Bronchial epithelial cell (primary cell): ENCODE measurements around the gene PAX4. TPM values are rescaled to one million over a fixed set of nuclear protein-coding genes. Genes with fewer than 3 reads are reported as not detected.

ENCODE experiments used
- DNase-seq: peaks from one replicate; pipeline ENCODE4 v3.0.0-alpha.2; 2010; ENCODE audit warnings: low read depth
- FAIRE-seq: peaks from 2 replicates; lab custom pipeline; 2011; peaks lifted over from hg19 to GRCh38; lab: Jason Lieb, UNC
- H3K27me3 ChIP-seq: 2 replicates; pipeline ENCODE4 v1.5.1; 2011; ENCODE audit warnings: low read length; ENCODE audit not compliant: control insufficient read depth, insufficient read depth
- H3K36me3 ChIP-seq: 2 replicates; pipeline ENCODE4 v1.5.1; 2011; ENCODE audit warnings: low read length; ENCODE audit not compliant: control insufficient read depth, insufficient read depth
- H3K4me3 ChIP-seq: 2 replicates; pipeline ENCODE4 v1.5.1; 2011; ENCODE audit warnings: mild to moderate bottlenecking, low read depth, low read length, control low read depth
- total RNA-seq: library from RNA; depleted of rRNA; stranded (reverse); fragments of >200 nt; gene quantifications from 2 replicates; pipeline ENCODE4 v1.2.1, GENCODE V29; 2014
- TF ChIP-seq, protein P1 (sequence below): IDR thresholded peaks from 2 replicates; pipeline ENCODE4 v1.5.1; 2011; ENCODE audit warnings: mild to moderate bottlenecking, moderate library complexity, low read length, control low read depth, inconsistent platforms; ENCODE audit not compliant: insufficient read depth, severe bottlenecking

PAX4 gene
- total RNA-seq, 1 donor from 2014 or later = not detected

DNA sequence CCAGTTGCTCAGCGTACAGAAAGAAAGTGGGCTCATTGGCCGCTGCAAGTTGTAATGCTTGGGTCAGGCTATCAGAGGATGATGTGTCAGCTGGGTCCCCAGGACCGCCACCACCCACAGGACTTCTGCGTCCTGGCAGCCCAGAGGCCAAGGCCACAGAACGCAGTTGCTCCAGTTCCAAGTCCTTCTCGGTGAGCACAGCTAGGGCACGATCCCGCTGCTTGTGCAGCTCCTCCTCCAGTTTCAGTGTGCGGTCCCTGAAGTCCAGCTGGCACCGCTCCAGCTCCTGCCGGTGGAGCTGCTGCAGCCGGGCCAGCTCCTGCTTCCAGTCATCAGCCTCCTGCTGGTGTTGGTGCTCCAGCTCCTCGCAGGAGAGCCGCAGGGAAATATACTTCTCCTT is 35.6 kb downstream of the PAX4 start:
- FAIRE-seq (no peak), DNase-seq (no peak)
- Histone ChIP-seq H3K4me3 (no peak overlapping the region), H3K36me3 (peaks cover 10% of the 10 kb centered on the region), H3K27me3 (no peaks in the 10 kb centered on the region)
- TF ChIP-seq, protein P1, sequence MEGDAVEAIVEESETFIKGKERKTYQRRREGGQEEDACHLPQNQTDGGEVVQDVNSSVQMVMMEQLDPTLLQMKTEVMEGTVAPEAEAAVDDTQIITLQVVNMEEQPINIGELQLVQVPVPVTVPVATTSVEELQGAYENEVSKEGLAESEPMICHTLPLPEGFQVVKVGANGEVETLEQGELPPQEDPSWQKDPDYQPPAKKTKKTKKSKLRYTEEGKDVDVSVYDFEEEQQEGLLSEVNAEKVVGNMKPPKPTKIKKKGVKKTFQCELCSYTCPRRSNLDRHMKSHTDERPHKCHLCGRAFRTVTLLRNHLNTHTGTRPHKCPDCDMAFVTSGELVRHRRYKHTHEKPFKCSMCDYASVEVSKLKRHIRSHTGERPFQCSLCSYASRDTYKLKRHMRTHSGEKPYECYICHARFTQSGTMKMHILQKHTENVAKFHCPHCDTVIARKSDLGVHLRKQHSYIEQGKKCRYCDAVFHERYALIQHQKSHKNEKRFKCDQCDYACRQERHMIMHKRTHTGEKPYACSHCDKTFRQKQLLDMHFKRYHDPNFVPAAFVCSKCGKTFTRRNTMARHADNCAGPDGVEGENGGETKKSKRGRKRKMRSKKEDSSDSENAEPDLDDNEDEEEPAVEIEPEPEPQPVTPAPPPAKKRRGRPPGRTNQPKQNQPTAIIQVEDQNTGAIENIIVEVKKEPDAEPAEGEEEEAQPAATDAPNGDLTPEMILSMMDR = no peak

DNA sequence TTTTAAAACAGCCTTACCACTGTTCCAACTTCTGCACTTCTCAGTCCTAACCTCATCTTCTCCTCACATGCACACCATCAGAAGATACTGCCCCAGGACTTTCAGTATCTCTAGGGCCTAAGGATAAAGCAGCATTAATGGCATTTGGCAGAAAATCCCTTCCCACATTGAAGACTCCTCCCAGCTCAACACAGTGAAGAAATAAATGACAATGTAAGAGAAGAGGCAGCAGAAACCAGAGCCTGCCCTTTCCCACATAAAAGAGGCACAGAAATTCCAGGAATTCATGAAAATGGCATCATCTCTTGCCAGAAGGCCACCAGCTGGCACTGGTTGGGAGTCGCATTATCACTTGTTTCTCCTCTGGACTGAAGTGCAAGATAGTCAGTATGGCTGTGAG is 36.2 kb downstream of the PAX4 start:
- FAIRE-seq (no peak), DNase-seq (no peak)
- no peak overlapping the region for H3K4me3 ChIP-seq
- peaks cover 10% of the 10 kb centered on the region for H3K36me3 ChIP-seq
- H3K27me3 ChIP-seq = no peaks in the 10 kb centered on the region
- TF ChIP-seq, protein P1 = no peak

DNA sequence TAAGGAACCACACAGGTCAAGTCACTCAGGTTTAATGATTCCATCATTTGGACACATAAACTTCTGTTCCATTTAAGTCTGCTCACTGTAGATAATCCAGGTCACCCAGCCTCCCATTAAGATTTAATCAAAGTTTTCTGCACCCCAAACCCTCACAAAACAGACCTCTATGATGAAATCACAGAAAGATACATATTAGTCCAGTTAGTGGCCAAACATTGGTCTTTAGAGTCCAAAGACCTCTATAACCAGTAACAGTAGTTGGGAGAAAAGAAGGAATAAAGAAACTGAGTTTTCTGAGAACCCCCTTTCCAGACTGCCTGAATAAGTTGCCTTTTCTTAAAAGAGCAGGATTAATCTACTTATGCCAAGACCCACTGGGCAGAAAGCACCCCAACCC is 37.3 kb downstream of the PAX4 start:
- H3K36me3 ChIP-seq = peaks cover 10% of the 10 kb centered on the region
- no peaks in the 10 kb centered on the region for H3K27me3 ChIP-seq
- FAIRE-seq (no peak), DNase-seq (no peak)
- TF ChIP-seq, protein P1 = no peak
- H3K4me3 ChIP-seq = no peak overlapping the region

DNA sequence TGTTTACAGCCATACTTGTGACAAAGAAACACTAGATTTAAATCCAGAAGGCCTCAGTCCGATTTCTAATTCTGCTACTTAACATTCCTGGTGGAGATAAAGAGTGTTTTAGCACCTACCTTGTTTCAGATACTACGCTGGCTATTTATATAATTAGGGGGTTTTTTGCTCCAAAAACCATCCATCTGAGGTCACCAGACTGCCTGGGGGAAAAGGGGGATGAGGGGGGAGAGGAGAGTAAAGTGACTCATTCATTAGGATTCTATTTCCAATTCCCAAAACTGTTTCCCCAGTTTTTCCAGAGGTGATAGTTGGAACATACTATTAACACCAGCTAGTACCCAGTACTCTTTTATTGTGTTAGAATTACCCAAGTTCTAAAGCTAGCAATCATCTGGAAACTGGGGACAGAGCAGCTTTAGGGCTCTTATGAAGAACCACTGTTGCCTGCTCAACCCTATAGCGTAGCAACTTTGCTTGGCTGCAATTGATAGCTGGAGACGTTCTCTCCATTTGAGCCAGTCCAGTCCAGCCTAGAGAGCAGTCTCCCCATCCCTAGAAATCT is 39.1 kb downstream of the PAX4 start:
- TF ChIP-seq, protein P1 = no peak
- no peak for FAIRE-seq

DNA sequence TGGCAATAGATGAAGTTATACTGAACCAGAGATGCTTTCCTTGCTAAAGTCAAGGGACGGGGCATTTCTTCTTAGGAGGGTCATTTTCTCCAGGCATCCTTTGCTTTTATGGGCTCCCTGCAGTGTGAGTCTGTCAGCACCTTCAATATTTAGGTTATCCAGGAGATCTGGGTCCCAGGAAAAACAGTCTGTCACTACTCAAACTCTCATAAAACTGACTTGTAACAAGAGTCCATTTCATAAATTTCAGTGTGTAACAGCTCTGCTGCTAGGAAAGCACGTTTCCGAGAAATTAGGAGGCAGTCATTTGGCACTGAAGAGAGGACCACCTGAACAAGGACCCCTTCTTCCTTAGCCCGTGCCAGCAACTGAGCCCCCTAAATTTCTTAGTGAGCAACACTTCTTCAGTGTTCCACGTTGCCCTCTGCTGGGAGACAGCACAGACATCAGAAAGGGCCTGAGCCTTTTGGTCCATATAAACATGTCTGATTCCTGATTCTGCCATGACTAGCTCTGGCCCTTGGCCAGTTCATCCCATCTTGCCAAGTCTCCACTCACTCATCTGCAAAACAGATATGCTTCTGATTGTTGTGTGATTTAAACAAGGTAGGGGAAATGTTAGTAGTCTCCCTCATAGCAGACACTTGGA is 39.8 kb downstream of the PAX4 start:
- H3K27me3 ChIP-seq = no peaks in the 10 kb centered on the region
- FAIRE-seq = no peak
- H3K36me3 ChIP-seq = peaks cover 10% of the 10 kb centered on the region

More for the DNA sequence above, 39.1 kb downstream of the PAX4 start:
- Histone ChIP-seq H3K27me3 (no peaks in the 10 kb centered on the region), H3K36me3 (peaks cover 10% of the 10 kb centered on the region), H3K4me3 (no peak overlapping the region)
- no peak for DNase-seq

More for the DNA sequence above, 39.8 kb downstream of the PAX4 start:
- H3K4me3 ChIP-seq = no peak overlapping the region
- TF ChIP-seq, protein P1 = peak; percentile 8
- DNase-seq = peak; percentile 29
